Ascending aorta (tissue), 2 donors: ENCODE results near the gene MYBBP1A. TPM values are rescaled to one million over a fixed set of nuclear protein-coding genes. Genes with fewer than 3 reads are reported as not detected.

Source experiments
- DNase-seq, 2 donors: peaks; one replicate each; pipeline ENCODE4 v3.0.0-alpha.2; 2019; ENCODE audit warnings: low spot score in 2 of 2
- H3K27ac ChIP-seq, 2 donors: fragments of 200-600 bp; sonication (generic); one replicate each; pipeline ENCODE4 v1.5.1; 2016 to 2017; ENCODE audit warnings: mild to moderate bottlenecking in 1 of 2
- H3K27me3 ChIP-seq: fragments of 200-600 bp; sonication (generic); one replicate; pipeline ENCODE4 v1.5.1; 2017
- H3K36me3 ChIP-seq, 2 donors: fragments of 200-600 bp; sonication (generic); one replicate each; pipeline ENCODE4 v1.5.1; 2016
- H3K4me1 ChIP-seq, 2 donors: fragments of 200-600 bp; sonication (generic); one replicate each; pipeline ENCODE4 v1.5.1; 2016 to 2017; ENCODE audit warnings: mild to moderate bottlenecking in 1 of 2
- H3K4me3 ChIP-seq, 2 donors: fragments of 200-600 bp; sonication (generic); one replicate each; pipeline ENCODE4 v1.5.1; 2016 to 2017; ENCODE audit warnings: mild to moderate bottlenecking in 1 of 2
- H3K9me3 ChIP-seq, 2 donors: fragments of 200-600 bp; sonication (generic); one replicate each; pipeline ENCODE4 v1.5.1; 2016
- intact Hi-C: fragments of 100-400 bp; cut with DNase I; formaldehyde crosslinking; loops from one replicate; pipeline ENCODE4 v1.15.1; 2023
- total RNA-seq: library from RNA; depleted of rRNA; stranded (reverse); fragments of >200 nt; gene quantifications from one replicate; pipeline ENCODE4 v1.1.0, GENCODE V29; 2016
- TF ChIP-seq, protein P1 (sequence below), 3 experiments: fragments of 200-600 bp in 2 of 3; fragments of 450-650 bp in 1 of 3; sonication (generic) in 2 of 3; IDR thresholded peaks; one replicate each; pipeline ENCODE4 v1.5.1; 2016 to 2019; ENCODE audit warnings: antibody characterized with exemption in 3 of 3, mild to moderate bottlenecking in 1 of 3, moderate library complexity in 1 of 3

Gene MYBBP1A
- total RNA-seq, 1 donor from 2014 or later, result 94.5 TPM

DNA sequence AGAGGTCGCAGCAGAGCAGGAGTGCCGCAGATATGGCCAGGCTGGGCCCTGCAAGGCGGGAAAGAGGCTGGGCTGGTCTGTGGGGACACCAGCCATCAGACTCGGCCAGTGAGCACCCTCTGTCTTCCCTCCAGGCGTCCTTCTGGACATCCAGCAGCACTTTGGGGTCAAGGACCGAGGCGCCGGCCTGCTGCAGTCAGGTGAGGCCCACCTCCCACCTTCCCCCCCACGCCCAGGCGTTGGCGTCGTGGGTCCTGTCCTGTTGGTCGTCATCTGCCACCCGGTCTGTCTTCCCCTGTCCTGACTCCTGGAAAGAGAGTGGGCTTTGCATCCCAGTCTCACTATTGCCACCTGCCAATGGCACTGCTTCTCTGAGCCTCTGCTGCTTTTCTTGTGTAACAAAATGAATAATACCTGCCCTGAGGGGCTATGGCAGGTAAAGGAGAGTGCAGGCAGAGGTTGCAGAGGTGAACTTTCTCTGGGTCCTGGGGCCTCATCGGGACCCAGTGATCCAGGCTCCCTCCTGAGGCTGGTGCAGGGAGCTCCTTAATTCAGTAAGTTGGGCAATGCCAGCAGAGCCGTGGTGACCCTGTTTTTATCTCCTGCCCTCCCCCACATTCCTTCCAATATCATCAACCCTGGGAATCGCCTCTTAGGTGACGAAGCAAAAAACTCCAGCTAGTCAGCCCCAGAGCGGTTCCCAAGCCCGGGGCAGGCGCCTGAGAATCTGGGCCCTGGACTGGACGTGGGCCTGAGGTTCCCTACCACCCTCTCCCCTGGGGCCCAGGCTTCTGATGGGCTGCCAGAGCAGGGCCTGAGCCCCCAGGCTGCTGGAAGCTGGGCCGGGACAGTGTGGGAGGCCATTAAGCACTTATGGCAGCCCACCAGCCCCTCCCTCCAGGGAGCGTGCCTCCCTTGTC, 41.8 kb downstream of the MYBBP1A start:
- TF ChIP-seq, protein P1, sequence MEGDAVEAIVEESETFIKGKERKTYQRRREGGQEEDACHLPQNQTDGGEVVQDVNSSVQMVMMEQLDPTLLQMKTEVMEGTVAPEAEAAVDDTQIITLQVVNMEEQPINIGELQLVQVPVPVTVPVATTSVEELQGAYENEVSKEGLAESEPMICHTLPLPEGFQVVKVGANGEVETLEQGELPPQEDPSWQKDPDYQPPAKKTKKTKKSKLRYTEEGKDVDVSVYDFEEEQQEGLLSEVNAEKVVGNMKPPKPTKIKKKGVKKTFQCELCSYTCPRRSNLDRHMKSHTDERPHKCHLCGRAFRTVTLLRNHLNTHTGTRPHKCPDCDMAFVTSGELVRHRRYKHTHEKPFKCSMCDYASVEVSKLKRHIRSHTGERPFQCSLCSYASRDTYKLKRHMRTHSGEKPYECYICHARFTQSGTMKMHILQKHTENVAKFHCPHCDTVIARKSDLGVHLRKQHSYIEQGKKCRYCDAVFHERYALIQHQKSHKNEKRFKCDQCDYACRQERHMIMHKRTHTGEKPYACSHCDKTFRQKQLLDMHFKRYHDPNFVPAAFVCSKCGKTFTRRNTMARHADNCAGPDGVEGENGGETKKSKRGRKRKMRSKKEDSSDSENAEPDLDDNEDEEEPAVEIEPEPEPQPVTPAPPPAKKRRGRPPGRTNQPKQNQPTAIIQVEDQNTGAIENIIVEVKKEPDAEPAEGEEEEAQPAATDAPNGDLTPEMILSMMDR (IDR thresholded peaks at IDR 0.05), result no peak

DNA sequence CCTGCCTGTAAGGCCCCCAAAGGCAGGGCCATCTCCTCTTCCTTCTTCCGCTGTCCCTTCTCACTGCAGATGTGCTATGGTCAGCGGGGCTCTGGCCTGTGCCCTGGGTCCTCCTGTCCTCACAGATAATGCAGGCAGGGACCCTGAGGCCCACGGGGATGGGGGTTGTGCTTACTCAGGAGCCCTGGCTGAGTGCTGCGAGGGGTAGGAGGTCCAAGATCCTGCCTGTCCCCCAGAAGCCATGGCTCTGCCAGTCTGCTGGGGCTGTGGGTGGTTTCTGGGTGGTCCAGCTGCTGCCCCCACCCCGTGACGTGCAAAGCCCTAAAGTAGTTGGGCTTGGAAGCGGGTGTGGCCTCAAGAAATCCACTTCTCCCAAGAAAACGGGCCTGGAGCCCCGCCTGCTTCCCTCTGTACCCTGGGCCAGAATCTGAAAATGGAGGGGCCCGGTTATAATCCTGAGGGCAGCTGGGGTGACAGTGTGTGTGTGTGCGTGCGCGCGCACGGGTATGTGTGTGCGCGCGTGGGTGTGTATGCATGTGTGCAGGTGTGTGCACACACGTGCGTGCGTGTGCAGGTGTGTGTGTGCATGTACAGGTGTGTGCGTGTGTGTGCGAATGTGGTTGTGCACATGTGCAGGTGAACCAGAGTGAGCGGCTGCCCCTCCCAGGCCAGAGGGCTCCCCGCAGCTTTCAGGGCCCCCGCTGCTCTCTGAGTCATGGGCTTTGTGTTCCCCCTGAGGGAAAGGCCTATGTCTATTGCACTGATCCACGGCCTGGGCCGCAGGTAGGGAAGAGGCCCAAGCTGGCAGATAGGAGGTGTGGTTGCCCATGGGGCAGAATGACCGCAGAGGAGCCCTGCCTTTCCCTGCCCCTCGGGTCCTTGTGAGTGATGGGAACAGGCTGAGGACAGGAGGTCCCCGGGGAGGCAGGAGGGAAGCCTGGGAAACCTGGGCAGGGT, 42.8 kb downstream of the MYBBP1A start:
- Histone ChIP-seq H3K36me3 (no peaks in the 10 kb centered on the region), H3K27ac (no peak overlapping the region), H3K27me3 (no peaks in the 10 kb centered on the region), H3K4me3 (no peak overlapping the region), H3K9me3 (no peaks in the 10 kb centered on the region), H3K4me1 (peaks cover 15 to 27% of the 10 kb centered on the region in 2 donors)
- TF ChIP-seq, protein P1 (IDR thresholded peaks at IDR 0.05), result no peak
- no peak for DNase-seq
- intact Hi-C loops, result no loop called here

More for the DNA sequence above, 41.8 kb downstream of the MYBBP1A start:
- H3K36me3 ChIP-seq, result no peaks in the 10 kb centered on the region
- peak overlapping the region; percentile 53 to 73 for H3K27ac ChIP-seq
- peaks cover 10 to 20% of the 10 kb centered on the region in 2 donors for H3K4me1 ChIP-seq
- H3K27me3 ChIP-seq, result no peaks in the 10 kb centered on the region
- no peak overlapping the region for H3K4me3 ChIP-seq
- no peaks in the 10 kb centered on the region for H3K9me3 ChIP-seq
- intact Hi-C loops, result no loop called here
- DNase-seq, result no peak

DNA sequence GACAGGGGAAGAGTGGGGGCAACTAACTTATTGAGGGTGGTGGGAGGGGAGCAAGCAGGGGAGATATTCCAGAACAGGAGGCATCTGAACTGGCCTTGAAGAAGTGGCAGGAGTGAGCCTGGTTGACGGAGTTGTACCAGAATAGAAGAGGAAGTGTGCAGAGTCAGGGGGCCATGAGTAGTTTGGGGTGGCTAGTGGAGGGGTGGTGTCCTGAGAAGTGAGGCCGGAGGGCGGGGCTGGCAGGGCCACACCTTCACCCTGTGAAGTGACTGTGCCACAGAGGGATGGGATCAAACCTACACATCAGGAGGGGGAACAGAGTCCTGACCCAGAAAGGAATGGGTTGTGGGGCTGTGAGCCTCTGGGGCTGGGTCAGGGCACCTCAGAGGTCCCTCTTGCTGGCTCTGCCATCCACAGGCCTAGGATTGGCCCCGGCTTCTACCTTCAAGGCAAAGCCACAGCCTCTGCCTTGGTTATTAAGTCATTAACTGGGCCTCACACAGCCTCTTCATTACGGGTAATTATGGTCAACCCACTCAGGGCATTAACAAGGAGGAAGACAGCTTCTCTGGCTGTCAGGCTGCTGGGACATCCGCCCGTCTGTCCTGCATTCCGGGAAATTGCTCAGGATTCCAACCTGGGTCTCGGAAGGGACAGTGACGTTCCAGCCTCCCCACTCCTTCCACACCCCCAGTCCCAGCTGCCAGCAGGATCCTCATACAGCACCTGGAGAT, 43.8 kb downstream of the MYBBP1A start:
- DNase-seq, result no peak
- TF ChIP-seq, protein P1 (IDR thresholded peaks at IDR 0.05), result no peak
- intact Hi-C loops, result loop anchor here (2.0 kb wide), 1 partner anchor 43 kb away; the partner anchor contains the start of gene MYBBP1A
- peak overlapping the region in 1 of 2 donors; percentile 87 for H3K27ac ChIP-seq
- no peaks in the 10 kb centered on the region for H3K9me3 ChIP-seq
- no peak overlapping the region for H3K4me3 ChIP-seq
- peaks cover 24 to 33% of the 10 kb centered on the region in 2 donors for H3K4me1 ChIP-seq
- H3K36me3 ChIP-seq, result no peaks in the 10 kb centered on the region
- H3K27me3 ChIP-seq, result no peaks in the 10 kb centered on the region

DNA sequence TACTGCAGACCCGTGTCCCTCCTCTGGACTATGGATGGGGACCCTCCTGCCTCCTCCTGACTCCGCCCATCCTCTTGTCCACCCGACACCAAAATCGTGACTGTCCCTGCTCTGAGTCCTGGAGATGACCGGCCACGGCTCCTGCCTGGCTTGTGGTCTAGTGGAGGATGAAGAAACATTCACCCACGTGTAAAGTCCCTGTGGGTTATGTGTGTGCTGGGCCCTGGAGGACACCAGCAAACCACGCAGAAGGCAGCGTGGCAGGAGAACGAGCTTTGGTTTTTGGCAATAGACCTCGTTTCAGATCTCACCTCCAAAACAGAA, 44.6 kb downstream of the MYBBP1A start:
- TF ChIP-seq, protein P1 (IDR thresholded peaks at IDR 0.05), result no peak
- DNase-seq, result no peak
- H3K27me3 ChIP-seq, result no peaks in the 10 kb centered on the region
- intact Hi-C loops, result loop anchor here (2.0 kb wide), 1 partner anchor 44 kb away; the partner anchor contains the start of gene MYBBP1A
- peak overlapping the region; percentile 84 to 87 for H3K27ac ChIP-seq
- no peaks in the 10 kb centered on the region for H3K9me3 ChIP-seq
- H3K4me1 ChIP-seq, result peaks cover 25 to 36% of the 10 kb centered on the region in 2 donors
- no peaks in the 10 kb centered on the region for H3K36me3 ChIP-seq
- H3K4me3 ChIP-seq, result no peak overlapping the region
